GM18519 (cell line): Measurements from ENCODE around the gene NAV3.

Source experiments
- ATAC-seq: cut with Tn5 transposase; IDR thresholded peaks from one replicate; pipeline ENCODE4 v1.9.1; 2021; ENCODE audit warnings: mild to moderate bottlenecking, moderate library complexity; ENCODE audit not compliant: unreplicated experiment, low FRiP score

The NAV3 gene

DNA sequence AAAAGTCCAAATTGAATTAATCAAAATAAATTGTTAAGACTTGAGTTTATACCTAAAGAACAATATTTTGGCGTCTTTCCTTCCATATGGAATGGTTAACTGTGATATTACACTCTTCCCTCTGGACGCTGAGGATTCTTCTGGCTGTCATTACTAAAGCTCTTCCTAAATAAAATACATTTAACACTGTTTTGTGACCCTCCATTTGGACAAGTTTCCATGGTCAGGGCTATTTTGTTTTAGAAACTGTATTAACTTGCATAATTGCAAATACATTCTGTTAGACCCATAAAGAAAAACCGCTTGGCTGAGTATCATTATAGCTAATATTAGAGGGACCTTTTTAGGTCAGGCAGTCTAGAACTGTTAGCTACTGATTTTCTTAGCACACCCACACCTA lies 87.4 kb downstream of the NAV3 start:
- ATAC-seq: no peak

DNA sequence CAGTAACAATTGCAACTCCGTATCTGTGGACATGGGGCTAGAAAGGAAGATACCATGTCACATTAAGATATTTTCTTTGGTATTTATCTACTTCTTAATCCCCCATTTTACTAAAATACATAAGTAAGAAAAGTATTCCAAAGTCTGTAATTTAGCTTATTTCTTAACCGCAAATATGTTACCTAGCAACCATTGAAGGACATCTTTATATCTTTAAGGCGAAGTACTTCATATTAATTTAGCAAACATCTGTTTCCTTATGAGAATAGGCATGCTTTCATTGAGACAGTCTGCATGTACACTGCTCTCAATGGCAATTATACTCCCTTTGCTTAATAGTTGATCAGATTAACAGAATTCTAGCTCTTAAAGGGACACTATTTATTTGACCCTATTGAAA lies 88.8 kb downstream of the NAV3 start:
- no peak for ATAC-seq

DNA sequence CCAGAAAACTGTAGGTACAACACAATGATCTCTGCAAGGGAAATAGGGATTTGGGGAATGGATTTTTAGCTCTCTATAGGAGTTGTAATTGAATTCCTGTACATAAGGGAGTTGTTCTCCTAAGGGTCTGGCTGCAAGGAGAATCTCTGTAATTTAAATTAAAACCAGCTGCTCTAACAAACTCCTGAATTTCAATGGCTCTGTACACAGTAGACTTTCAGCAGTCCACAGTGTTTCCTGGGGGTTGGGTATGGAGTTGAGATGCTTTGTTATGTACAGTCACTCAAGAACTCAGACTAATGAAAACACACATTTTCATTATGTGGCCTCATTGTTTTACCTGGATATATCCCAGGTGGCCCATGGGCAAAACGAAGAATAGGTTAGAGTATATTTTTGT lies 93.2 kb downstream of the NAV3 start:
- no peak for ATAC-seq

DNA sequence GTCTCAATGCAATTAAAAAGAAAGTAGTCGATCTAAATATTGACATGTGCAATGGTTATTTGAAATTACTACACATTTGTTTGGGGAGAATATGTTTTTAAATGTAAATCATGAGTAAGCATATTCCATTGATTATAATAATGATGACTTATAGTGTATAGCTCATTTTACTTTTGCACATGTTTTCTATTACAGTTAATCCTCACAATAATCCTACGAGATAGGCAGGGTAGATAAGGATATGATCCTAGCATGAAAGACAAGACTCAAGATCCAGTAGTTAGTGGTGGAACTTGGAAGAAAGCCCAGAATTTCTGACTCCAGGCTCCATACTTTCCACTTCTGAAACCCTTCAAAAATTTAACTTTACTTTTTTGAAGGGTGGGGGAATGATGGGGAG lies 94.0 kb downstream of the NAV3 start:
- ATAC-seq: no peak

DNA sequence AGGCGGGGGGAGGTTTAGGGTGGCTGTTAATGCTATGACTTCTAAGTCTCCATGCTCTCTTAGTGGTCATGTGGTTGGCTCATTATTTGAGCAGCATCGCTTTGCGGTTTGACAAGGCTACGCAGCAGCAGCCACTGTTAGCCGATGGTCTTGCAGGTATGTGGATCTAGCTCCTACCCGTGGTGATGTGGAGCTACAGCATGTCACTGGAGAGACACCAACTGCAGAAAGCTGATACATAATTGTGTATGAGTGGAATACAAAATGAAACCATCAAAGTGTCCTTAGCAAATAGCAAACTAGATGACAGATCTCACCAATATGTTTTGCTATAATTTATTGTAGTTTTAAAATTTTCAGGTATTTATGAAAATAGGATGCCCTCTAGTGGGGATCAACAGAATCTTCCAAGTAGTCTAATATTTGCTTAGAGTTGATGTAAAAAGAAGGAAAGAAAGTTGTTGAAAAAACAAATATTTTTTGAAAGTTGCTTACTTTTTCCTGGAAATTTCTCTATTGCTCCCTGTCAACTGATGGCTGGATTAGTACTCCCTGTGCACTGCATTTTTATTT lies 94.9 kb downstream of the NAV3 start:
- ATAC-seq: peak; percentile 99

DNA sequence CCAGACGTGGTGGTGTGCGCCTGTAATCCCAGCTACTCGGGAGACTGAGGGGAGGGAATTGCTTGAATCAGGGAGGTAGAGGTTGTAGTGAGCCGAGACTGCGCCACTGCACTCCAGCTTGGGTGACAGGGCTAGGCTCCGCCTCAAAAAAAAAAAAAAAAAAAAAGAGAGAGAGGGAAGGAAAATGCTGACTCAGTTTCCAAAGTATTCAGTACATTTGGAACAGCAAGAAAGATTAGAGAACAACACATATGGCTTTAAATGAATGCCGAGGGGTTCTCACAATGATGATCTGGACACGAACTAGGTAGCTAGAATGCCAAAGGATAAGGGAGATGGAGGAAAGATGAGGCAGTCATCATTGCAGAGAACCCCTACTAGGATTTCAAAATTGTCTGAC lies 97.4 kb downstream of the NAV3 start:
- ATAC-seq: no peak

DNA sequence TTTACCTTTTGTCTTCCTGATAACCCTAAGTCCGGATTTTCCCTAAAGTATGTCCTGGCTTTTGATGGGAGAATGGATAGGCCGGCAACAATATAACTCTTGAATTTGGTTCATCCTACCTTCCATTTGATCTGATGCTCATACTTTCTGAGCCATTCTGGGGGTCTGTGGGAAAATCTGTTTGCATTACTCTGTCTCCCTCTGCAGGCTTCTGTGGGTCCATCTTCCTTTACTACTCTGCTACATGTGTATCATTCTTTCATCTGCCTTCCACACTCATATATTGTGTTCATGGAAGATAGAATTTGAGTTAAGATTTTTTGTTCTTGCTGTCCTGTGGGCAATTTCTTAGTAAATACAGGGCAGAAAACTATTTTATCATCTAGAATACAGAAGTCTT lies 101.5 kb downstream of the NAV3 start:
- no peak for ATAC-seq

DNA sequence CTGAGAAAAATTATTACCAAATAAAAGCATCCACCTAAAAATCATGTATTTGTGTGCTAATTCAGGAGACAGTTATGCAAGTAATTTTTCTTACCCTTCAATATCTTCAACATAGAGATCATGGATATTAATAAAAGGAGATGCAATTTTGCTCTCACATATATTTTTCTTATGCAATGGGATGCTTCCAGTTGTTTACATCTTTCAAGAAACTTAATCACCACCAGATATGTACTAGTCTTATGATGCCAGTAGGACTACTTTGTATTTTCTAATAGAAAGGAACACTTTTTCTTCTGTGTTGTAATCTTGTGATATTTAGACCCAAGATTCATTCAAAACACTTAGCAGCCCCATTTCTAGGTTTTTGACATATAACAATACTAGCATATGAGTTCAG lies 107.6 kb downstream of the NAV3 start:
- no peak for ATAC-seq

DNA sequence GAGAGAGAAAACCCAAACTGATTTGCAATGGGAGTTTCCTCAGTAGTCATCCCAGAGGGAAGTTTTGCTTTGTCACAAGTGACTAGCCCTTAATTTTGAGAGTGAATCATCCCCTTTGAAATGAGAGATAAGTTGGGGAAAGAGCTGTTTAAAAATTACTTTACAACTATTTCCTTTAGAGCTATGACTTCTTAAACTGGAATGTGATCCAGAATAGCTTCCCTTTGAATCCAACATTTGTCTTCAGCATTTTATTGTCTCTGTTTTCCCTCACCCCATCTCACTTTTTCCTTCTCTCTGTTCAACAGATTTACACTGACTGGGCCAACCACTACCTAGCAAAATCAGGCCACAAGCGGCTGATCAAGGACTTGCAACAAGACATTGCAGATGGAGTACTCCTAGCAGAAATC lies 109.3 kb downstream of the NAV3 start:
- no peak for ATAC-seq

DNA sequence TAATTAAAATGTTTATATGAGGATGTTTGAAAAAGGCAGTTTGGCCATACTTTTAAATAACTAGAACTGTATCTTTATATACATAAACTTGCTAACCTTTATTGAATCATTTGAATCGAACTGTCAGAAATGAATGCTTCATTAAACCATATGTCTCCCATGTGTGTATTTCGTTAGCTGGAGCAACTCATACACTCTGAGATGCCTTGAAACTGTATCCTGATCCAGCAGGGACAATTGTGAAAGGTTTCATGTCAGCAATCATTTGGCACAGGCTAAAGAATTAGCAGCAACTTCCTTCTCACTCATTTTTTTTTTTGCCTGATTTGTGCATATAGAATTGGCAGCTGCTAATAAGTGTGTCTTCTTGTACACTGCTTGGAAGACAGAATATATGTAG lies 109.9 kb downstream of the NAV3 start:
- ATAC-seq: no peak

DNA sequence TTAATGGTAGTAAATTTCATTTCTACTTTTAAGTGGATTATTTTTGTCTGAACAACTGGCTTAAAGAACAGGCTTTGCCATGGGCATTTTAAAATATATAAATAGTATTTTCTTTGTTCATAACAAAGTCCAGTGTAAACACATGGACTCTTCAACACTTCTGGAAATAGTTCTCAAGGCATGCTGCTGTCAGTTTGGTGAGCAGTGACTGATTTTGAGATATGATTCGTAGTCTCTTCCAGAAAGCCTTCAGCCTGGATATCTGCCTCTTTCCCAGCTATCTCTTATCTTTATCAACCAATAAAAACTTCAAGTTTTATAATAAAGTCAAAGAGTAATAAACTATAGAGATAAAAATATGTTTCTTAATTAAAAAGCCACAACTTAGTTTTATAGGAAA lies 110.7 kb downstream of the NAV3 start:
- ATAC-seq: no peak

DNA sequence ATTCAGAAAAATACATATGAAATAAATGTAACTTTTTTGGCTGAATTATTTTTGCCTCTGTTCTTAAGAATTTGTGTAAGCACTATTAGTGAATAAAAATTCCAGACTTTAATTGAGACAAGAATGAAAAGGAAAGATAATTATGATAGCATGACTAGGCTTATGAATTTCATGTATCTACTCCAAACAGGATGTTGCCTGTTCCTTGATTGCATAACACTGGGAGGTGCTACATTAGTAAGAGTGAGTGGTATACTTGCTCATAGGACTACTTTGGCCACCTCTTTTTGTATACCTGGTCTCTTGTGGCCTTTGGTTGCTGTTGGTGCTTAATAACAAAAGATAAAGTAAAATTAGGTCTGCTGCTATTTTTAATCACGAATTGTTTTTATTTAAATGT lies 112.8 kb downstream of the NAV3 start:
- no peak for ATAC-seq

DNA sequence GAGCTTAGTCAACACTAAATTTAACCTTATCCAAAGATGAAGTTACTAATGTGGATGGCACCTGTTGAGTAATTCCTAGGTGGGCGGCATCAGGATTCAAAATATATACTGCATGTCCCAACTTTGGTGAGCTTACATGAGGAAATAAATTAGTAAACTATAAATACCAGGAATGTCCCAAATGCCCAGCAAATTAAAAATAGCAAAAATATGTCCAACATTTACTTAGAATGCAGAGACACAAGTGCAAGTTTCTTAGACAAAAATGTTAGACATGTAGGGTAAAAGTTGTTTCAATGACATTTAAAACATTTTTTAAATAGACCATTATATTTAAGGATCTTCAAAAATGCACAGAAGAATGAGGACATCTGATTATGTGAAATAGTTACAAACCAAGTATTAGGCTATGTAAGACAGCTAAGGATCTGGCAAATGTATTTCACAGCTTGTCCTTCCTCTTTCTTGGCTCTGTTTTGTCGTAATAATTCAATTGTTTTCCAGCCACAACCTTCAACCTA lies 115.9 kb downstream of the NAV3 start:
- ATAC-seq: no peak

DNA sequence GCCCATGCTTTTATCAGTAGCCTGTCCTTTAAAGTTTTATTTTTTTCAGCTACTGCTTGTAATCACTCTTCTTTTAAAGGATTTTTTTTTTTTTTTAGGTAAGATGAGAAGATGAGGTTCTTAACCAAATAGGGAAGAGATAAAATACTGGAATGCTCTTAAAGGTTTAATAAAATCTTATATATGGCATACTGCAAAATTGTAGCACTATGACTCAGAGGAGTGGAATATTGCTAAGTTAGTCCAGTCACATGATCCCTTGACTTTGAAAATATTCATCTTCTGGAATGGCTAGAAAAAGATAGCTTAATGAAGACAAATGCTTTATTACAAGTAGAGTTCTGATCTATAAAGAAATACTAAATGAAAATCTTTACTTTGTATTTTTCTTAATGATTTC lies 116.6 kb downstream of the NAV3 start:
- no peak for ATAC-seq

DNA sequence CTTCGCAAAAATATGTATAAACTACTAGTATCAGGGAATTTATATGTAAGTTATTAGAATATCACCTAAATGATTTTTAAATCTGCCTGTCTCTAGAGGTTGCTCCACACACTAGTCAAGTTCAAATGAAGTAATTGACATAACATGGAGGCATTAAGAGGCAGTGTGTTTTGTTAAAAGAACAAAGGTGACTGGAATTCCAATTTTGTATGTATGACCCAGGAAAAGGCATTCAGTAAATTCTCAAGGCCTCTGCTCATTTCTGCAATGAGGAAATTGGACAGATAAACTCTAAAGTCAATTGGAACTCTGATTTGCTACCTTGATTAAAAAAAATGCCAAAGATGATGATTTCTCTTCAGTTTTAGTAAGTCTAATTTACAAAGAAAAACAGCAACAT lies 117.1 kb downstream of the NAV3 start:
- no peak for ATAC-seq

DNA sequence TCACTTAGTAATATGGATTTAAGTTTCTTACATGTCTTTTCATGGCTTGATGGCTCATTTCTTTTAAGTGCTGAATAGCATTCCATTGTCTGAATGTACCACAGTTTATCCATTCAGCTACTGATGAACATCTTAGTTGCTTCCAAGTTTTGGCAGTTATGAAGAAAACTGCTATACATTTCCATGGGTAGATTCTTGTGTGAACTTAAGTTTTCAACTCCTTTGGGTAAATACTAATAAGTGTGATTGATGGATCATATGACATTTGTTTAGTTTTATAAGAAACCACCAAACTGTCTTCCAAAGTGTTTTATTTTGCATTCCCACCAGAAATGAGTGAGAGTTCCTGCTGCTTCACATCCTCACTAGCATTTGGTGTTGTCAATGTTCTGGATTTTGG lies 119.2 kb downstream of the NAV3 start:
- ATAC-seq: no peak

DNA sequence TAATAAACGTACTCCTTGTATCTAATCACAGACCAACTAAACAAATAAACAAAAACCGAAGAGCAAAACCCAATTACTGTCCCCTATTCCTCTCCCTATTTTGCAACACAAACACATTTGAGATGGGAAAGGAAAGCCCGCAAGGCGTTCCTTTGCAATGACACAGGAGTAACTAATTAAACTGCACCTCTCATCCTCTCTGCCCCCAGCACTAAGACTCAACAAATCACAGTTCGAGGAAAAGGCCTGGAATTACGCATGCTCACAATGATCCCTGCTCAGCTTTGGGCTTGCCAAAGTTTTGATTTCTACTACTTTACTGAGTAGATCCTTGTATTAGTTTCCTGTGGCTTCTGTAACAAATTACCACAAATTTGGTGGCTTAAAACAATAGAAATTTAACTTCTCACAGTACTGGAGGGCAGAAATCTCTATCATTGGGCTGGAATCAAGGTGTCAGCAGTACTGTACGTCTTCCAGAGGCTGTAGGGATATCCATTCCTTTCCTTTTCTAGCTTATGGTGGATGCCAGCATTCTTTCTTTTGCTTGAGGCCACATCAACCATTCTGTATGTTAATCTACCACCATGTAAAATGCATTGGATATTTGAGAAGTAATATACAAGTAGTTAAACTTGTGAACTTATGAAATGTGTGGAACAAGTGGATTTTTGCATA lies 123.0 kb downstream of the NAV3 start:
- no peak for ATAC-seq

DNA sequence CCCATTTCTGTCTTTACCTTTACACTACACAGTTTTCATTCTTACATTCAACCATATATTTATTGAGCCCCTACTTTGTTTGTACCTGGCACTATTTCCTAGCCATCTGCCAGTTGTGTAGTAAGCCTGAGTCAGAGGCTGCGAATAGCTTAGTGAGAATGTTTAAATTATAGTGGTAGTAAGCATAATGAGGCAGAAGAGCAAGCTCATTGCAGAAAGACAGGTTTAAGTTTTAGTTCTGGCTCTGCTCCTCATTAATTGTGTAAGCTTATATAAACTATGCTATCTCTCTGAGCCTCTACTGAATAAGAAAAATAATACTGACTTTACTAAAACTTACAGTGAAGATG lies 123.5 kb downstream of the NAV3 start:
- ATAC-seq: no peak

DNA sequence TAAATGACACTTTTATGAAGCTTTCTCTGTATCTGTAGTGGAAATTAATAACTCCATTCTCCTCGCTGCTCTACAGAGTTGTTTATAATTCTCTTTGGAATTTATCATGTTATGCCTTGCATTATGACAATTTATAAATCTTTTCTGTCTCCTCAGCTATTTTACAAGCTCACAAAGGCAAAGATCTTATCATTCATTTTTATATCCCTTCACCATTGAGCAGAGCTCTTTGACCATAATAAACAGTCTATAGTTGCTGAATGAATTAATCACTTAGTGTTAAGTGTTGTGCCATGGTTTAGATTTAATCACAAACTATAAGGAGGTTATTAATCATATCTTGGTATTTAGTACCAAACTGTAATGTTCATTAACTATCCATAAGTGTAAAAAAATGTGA lies 126.4 kb downstream of the NAV3 start:
- no peak for ATAC-seq

DNA sequence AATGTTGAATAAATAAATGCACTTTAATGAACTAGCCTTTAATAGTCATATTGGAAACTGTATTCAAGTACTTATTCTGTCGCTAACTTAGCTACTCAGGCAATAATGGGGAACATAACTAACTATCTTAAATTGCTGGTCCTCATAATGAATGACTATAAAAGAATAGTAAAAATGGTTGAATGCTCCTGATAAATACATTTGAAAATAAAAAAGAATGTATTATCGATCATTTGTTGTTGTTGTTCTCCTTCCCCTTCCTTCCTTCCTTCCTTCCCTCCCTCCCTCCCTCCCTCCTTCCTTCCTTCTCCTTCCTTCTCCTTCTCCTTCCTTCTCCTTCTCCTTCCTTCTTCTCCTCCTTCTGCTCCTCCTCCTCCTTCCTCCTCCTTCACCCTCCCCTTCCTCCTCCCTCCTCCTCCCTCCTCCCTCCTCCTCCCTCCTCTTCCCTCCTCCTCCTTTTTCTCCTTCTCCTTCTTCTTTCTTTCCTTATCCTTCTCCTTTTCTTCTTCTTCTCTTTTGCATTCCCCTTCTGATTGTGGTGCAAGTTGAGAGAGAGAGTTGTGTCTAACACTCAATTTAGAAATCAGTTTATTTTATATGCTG lies 133.0 kb downstream of the NAV3 start:
- ATAC-seq: no peak

DNA sequence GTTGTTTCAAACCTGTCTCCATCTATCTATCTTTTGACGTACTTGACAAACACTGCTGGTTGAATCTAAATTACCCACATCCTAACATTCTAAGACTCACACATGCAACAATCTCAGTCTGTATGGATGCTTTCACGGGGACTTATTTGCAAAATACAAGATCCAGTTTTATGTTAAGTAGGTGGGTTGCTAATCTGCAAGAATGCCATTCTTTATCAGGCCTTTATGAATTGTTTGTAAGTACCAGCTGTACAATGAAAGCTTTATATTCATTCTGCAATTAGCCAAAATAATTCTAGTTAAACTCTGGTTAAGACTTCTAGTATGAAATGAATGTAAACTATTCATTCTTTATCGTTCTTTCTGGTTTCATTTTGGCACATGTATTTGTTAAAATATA lies 135.1 kb downstream of the NAV3 start:
- no peak for ATAC-seq

DNA sequence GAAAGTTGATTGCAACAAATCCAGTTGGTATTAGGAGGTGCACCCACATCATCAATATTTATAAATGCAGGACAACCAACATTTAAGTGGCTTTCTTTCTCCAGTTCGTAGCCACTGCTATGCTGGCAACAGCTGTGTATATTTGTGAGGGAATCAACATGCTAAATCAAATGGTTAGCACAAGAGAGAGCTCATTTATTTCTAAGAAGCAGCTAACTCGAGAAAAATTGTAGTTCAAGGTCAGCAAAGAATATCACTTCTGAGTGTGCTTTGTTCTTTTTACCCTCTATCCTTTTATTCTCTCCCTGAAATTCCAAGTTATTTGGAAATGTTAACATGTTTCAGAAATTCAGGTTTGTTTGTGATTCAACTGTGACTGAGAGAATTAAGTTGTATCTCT lies 137.3 kb downstream of the NAV3 start:
- ATAC-seq: no peak
